WERI-Rb-1 (cell line): ENCODE results near the gene CCNG2.

Experiments used
- DNase-seq: peaks from one replicate; pipeline ENCODE4 v3.0.0-alpha.2; 2020
- H3K27ac ChIP-seq: fragments of 250-450 bp; sonication (Bioruptor Pico); 2 replicates; pipeline ENCODE4 v1.5.1; 2020; ENCODE audit warnings: mild to moderate bottlenecking, moderate library complexity
- H3K27me3 ChIP-seq: fragments of 250-450 bp; sonication (Bioruptor Pico); 2 replicates; pipeline ENCODE4 v1.5.1; 2021; ENCODE audit warnings: mild to moderate bottlenecking, low read depth, moderate library complexity; ENCODE audit not compliant: insufficient read depth, severe bottlenecking
- H3K36me3 ChIP-seq: fragments of 250-450 bp; sonication (Bioruptor Pico); 2 replicates; pipeline ENCODE4 v1.5.1; 2020; ENCODE audit warnings: mild to moderate bottlenecking, moderate library complexity
- H3K4me3 ChIP-seq: 2 replicates; pipeline ENCODE4 v1.5.1; 2011; ENCODE audit warnings: low read depth, mild to moderate bottlenecking, control low read depth, low read length
- H3K9me3 ChIP-seq: fragments of 250-450 bp; sonication (Bioruptor Pico); 2 replicates; pipeline ENCODE4 v1.5.1; 2021; ENCODE audit warnings: mild to moderate bottlenecking, moderate library complexity; ENCODE audit not compliant: severe bottlenecking
- TF ChIP-seq, protein P1 (sequence below): IDR thresholded peaks from 2 replicates; pipeline ENCODE4 v1.5.1; 2011; ENCODE audit warnings: low read depth, mild to moderate bottlenecking, control low read depth, inconsistent platforms, low read length

Gene CCNG2

GRCh38 chr4:77209936-77210335 lies 52.9 kb downstream of the CCNG2 start:
- TF ChIP-seq, protein P1, sequence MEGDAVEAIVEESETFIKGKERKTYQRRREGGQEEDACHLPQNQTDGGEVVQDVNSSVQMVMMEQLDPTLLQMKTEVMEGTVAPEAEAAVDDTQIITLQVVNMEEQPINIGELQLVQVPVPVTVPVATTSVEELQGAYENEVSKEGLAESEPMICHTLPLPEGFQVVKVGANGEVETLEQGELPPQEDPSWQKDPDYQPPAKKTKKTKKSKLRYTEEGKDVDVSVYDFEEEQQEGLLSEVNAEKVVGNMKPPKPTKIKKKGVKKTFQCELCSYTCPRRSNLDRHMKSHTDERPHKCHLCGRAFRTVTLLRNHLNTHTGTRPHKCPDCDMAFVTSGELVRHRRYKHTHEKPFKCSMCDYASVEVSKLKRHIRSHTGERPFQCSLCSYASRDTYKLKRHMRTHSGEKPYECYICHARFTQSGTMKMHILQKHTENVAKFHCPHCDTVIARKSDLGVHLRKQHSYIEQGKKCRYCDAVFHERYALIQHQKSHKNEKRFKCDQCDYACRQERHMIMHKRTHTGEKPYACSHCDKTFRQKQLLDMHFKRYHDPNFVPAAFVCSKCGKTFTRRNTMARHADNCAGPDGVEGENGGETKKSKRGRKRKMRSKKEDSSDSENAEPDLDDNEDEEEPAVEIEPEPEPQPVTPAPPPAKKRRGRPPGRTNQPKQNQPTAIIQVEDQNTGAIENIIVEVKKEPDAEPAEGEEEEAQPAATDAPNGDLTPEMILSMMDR: no peak
- no peaks in the 10 kb centered on the region for H3K27me3 ChIP-seq
- no peak overlapping the region for H3K27ac ChIP-seq
- H3K36me3 ChIP-seq: no peaks in the 10 kb centered on the region
- H3K9me3 ChIP-seq: no peaks in the 10 kb centered on the region
- DNase-seq: no peak
- H3K4me3 ChIP-seq: no peak overlapping the region

GRCh38 chr4:77215107-77215506 lies 58.1 kb downstream of the CCNG2 start:
- H3K27me3 ChIP-seq: no peaks in the 10 kb centered on the region
- TF ChIP-seq, protein P1: no peak
- no peak overlapping the region for H3K4me3 ChIP-seq

DNA sequence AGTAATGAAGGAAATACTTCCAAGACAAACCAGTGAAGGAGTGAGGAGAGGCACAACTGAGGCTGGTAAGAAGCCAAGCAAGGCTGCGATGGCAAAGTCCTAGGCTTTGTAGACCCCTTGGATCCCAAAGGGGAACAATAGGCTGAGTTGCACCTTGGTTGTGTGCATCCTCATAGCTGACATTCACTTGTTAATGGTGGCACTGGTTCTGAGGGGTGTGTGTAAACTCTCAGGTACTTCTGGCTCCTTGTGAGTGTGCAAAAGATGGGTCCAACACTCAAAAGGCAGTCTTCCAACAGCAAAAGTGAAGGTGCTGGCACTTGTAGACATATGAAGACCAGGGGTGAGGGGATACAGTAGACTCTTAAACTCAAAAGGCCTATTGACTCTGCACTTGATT lies 60.5 kb downstream of the CCNG2 start:
- no peaks in the 10 kb centered on the region for H3K9me3 ChIP-seq
- TF ChIP-seq, protein P1: no peak
- H3K27ac ChIP-seq: no peak overlapping the region
- H3K27me3 ChIP-seq: no peaks in the 10 kb centered on the region
- no peak overlapping the region for H3K4me3 ChIP-seq
- H3K36me3 ChIP-seq: no peaks in the 10 kb centered on the region
- DNase-seq: no peak

More at GRCh38 chr4:77215107-77215506, 58.1 kb downstream of the CCNG2 start:
- no peak for DNase-seq
- no peaks in the 10 kb centered on the region for H3K36me3 ChIP-seq
- no peaks in the 10 kb centered on the region for H3K9me3 ChIP-seq
- no peak overlapping the region for H3K27ac ChIP-seq

DNA sequence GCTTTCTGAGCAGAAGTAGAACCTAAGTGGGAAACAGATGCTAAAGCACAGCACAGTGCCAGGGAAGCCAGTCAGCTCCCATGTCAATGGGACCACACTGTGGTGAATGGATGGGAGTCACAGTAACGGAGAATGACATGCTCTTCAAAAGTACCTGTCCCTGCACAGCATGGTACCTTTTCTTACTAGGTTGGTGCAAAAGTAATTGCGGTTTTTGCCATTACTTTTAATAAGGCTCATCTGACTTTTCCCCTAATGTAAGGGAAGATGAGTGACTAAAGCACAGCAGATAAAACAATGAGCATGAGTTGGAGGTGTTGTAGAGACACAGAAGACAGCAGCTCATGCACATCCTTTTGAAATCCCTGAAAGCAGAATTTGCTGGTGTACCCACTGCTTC lies 62.3 kb downstream of the CCNG2 start:
- Histone ChIP-seq H3K27ac (no peak overlapping the region), H3K27me3 (no peaks in the 10 kb centered on the region), H3K36me3 (no peaks in the 10 kb centered on the region), H3K4me3 (no peak overlapping the region), H3K9me3 (no peaks in the 10 kb centered on the region)
- no peak for DNase-seq
- TF ChIP-seq, protein P1: no peak
